ENCODE measurements around the gene RAB44. TPM values are rescaled to one million over a fixed set of nuclear protein-coding genes. Genes with fewer than 3 reads are reported as not detected.

RAB44 gene
- total and polyA plus RNA-seq, 9 of the 15 experiments (the other 6 are each of a cell fraction or from before 2014, with no cell fraction given), result not detected

DNA sequence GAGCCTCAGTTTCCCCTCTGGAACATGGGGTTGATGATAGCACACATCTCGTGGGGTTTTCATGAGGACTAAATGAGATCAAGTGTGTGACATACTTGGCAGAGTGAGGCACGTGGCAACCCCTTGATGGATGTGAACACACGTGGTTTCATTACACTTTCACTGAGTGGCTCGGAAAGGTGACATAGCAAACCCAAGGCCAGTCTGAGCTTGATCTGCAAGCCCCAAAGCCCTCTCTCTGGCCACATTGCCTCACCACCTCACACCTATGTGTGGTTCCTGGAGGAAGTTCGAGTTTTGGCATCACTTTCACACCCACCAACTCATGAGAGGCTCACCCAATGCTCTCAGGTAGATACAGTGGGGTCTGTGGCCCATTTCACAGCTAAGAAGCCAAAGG, 81.6 kb downstream of the RAB44 start (continued):
- TF ChIP-seq ZNF134 (CRISPR knock-in tag; conservative IDR thresholded peaks at IDR 0.05) (no peak), RBM15 (IDR thresholded peaks at IDR 0.05; ENCODE audit: insufficient read depth, low read length) (no peak), NCOA6 (IDR thresholded peaks at IDR 0.05) (no peak), ARNT (IDR thresholded peaks at IDR 0.05) (no peak), RAD51 (IDR thresholded peaks at IDR 0.05; ENCODE audit: borderline replicate concordance, low read depth) (no peak), MAZ (CRISPR knock-in tag; conservative IDR thresholded peaks at IDR 0.05 in 1 of 2, IDR thresholded peaks at IDR 0.05 in 1 of 2) (no peak), MEIS2 (IDR thresholded peaks at IDR 0.05; ENCODE audit: partially characterized antibody) (no peak), HSF4 (CRISPR knock-in tag; IDR thresholded peaks at IDR 0.05; ENCODE audit: borderline replicate concordance) (no peak), MTA3 (IDR thresholded peaks at IDR 0.05; ENCODE audit: borderline replicate concordance) (no peak), ATF7 (IDR thresholded peaks at IDR 0.05) (no peak)
- TF ChIP-seq, protein P1, sequence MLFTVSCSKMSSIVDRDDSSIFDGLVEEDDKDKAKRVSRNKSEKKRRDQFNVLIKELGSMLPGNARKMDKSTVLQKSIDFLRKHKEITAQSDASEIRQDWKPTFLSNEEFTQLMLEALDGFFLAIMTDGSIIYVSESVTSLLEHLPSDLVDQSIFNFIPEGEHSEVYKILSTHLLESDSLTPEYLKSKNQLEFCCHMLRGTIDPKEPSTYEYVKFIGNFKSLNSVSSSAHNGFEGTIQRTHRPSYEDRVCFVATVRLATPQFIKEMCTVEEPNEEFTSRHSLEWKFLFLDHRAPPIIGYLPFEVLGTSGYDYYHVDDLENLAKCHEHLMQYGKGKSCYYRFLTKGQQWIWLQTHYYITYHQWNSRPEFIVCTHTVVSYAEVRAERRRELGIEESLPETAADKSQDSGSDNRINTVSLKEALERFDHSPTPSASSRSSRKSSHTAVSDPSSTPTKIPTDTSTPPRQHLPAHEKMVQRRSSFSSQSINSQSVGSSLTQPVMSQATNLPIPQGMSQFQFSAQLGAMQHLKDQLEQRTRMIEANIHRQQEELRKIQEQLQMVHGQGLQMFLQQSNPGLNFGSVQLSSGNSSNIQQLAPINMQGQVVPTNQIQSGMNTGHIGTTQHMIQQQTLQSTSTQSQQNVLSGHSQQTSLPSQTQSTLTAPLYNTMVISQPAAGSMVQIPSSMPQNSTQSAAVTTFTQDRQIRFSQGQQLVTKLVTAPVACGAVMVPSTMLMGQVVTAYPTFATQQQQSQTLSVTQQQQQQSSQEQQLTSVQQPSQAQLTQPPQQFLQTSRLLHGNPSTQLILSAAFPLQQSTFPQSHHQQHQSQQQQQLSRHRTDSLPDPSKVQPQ (CRISPR knock-in tag; IDR thresholded peaks at IDR 0.05; ENCODE audit: borderline replicate concordance), result no peak

All from K562 (cell line).